ENCODE measurements around the gene AKAP13.

GRCh38 chr15:85545752-85546151 is 165.3 kb downstream of the AKAP13 start:
- TF ChIP-seq POLR2AphosphoS5 (IDR thresholded peaks at IDR 0.05; ENCODE audit: low read depth, low read length) (no peak), POLR2A (IDR thresholded peaks at IDR 0.05; ENCODE audit: low read depth, low read length) (no peak), TAF1 (IDR thresholded peaks at IDR 0.05; ENCODE audit: low read depth, low read length) (no peak), SPI1 (IDR thresholded peaks at IDR 0.05; ENCODE audit: low read depth, low read length) (no peak)

Measured in GM12891 (cell line).